NCI-H2227 (cell line): ENCODE data around the gene ABCC3.

Experiments used
- DNase-seq: peaks from one replicate; lab custom pipeline; 2025; ENCODE audit not compliant: unreplicated experiment; lab: John Stamatoyannopoulos, UW

The ABCC3 gene

GRCh38 chr17:50683434-50684287 lies 49.0 kb downstream of the ABCC3 start:
- DNase-seq = no peak

- no peak for DNase-seq
Observed at GRCh38 chr17:50684288-50684611, 49.6 kb downstream of the ABCC3 start.

GRCh38 chr17:50684612-50685333 lies 50.1 kb downstream of the ABCC3 start:
- DNase-seq = no peak

GRCh38 chr17:50685334-50685665 lies 50.6 kb downstream of the ABCC3 start:
- DNase-seq = no peak

GRCh38 chr17:50685691-50686493 lies 51.2 kb downstream of the ABCC3 start:
- DNase-seq = no peak

- DNase-seq = no peak
Observed at GRCh38 chr17:50686494-50687199, 52.0 kb downstream of the ABCC3 start.

GRCh38 chr17:50687200-50688066 lies 52.8 kb downstream of the ABCC3 start:
- DNase-seq = peak; percentile 67

GRCh38 chr17:50688245-50688644 lies 53.6 kb downstream of the ABCC3 start:
- DNase-seq = no peak

- no peak for DNase-seq
Observed at GRCh38 chr17:50689251-50689650, 54.6 kb downstream of the ABCC3 start.

GRCh38 chr17:50689956-50690886 lies 55.5 kb downstream of the ABCC3 start:
- DNase-seq = peak; percentile 32

GRCh38 chr17:50690887-50691549 lies 56.3 kb downstream of the ABCC3 start:
- DNase-seq = no peak

GRCh38 chr17:50691550-50692447 lies 57.1 kb downstream of the ABCC3 start:
- no peak for DNase-seq

GRCh38 chr17:50692448-50693035 lies 57.9 kb downstream of the ABCC3 start:
- DNase-seq = no peak

- DNase-seq = no peak
Observed at GRCh38 chr17:50693036-50693682, 58.5 kb downstream of the ABCC3 start.

- no peak for DNase-seq
Observed at GRCh38 chr17:50696365-50696879, 61.7 kb downstream of the ABCC3 start.

- no peak for DNase-seq
Observed at GRCh38 chr17:50697062-50697461, 62.4 kb downstream of the ABCC3 start.
